ENCODE data around the gene POLR3C.

GRCh38 chr1:145792484-145792883, 31.5 kb upstream of the POLR3C start:
- TF ChIP-seq CTCF (IDR thresholded peaks at IDR 0.05): no peak
- no peak for TF ChIP-seq POLR2A (IDR thresholded peaks at IDR 0.05)

Measured in thyroid gland (tissue), 4 donors.